Glutamatergic neuron (in vitro differentiated cells): ENCODE results near the gene ASCL5. TPM values are rescaled to one million over a fixed set of nuclear protein-coding genes. Genes with fewer than 3 reads are reported as not detected.

Experiments used
- DNase-seq: peaks from one replicate; pipeline ENCODE4 v3.0.0; 2022
- H3K27ac Mint-ChIP-seq: one replicate; pipeline ENCODE4 v1.8.0; 2020; ENCODE audit warnings: mild to moderate bottlenecking, mixed read lengths, inconsistent platforms; ENCODE audit not compliant: unreplicated experiment
- H3K27me3 Mint-ChIP-seq: one replicate; pipeline ENCODE4 v1.8.0; 2020; ENCODE audit warnings: mild to moderate bottlenecking, moderate library complexity, mixed read lengths, inconsistent platforms; ENCODE audit not compliant: unreplicated experiment
- H3K36me3 Mint-ChIP-seq: one replicate; pipeline ENCODE4 v1.8.0; 2020; ENCODE audit warnings: mild to moderate bottlenecking, mixed read lengths, inconsistent platforms; ENCODE audit not compliant: unreplicated experiment
- H3K4me1 Mint-ChIP-seq: one replicate; pipeline ENCODE4 v1.8.0; 2020; ENCODE audit warnings: mild to moderate bottlenecking, low read depth, mixed read lengths, inconsistent platforms; ENCODE audit not compliant: unreplicated experiment
- H3K4me3 Mint-ChIP-seq: one replicate; pipeline ENCODE4 v1.8.0; 2020; ENCODE audit warnings: mild to moderate bottlenecking, mixed read lengths, inconsistent platforms; ENCODE audit not compliant: unreplicated experiment
- H3K9me3 Mint-ChIP-seq: one replicate; pipeline ENCODE4 v1.8.0; 2020; ENCODE audit warnings: mild to moderate bottlenecking, moderate library complexity, mixed read lengths, inconsistent platforms; ENCODE audit not compliant: unreplicated experiment
- total RNA-seq: library from RNA; stranded (reverse); fragmentation: NEBNext Ultra II Directional; extraction: Animal tissue kit (Norgen Biotek cat#: 25700); gene quantifications from one replicate; pipeline ENCODE4 v1.2.1, GENCODE V29; 2021; ENCODE audit not compliant: unreplicated experiment
- TF ChIP-seq, protein P1 (sequence below): fragments of 200-600 bp; sonication (generic); IDR thresholded peaks from one replicate; pipeline ENCODE4 v1.5.0; 2021; ENCODE audit not compliant: partially characterized antibody, unreplicated experiment

The ASCL5 gene
- total RNA-seq, 1 donor from 2014 or later = not detected

DNA sequence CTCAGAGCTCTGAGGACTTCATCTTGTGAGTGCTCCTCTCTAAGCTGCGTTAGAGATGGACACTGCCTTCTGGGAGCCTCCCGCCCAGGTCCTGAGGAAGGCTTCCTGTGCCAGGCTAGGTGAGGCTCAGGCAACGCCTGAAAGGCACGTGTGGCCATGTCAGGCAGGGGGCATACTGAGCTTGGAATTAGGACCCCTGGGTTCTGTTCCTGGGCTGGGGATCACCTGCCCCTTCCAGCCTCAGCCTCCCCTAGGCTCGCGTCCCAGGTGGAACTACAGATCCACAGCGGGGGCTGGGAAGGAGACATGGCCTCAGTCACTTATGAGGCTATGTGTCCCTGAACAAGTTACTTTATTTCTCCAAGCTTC, 10.0 kb upstream of the ASCL5 start:
- H3K9me3 Mint-ChIP-seq = peaks cover 3% of the 10 kb centered on the region
- no peak overlapping the region for H3K27ac Mint-ChIP-seq
- H3K36me3 Mint-ChIP-seq = peaks cover 16% of the 10 kb centered on the region
- peaks cover 5% of the 10 kb centered on the region for H3K27me3 Mint-ChIP-seq
- TF ChIP-seq, protein P1, sequence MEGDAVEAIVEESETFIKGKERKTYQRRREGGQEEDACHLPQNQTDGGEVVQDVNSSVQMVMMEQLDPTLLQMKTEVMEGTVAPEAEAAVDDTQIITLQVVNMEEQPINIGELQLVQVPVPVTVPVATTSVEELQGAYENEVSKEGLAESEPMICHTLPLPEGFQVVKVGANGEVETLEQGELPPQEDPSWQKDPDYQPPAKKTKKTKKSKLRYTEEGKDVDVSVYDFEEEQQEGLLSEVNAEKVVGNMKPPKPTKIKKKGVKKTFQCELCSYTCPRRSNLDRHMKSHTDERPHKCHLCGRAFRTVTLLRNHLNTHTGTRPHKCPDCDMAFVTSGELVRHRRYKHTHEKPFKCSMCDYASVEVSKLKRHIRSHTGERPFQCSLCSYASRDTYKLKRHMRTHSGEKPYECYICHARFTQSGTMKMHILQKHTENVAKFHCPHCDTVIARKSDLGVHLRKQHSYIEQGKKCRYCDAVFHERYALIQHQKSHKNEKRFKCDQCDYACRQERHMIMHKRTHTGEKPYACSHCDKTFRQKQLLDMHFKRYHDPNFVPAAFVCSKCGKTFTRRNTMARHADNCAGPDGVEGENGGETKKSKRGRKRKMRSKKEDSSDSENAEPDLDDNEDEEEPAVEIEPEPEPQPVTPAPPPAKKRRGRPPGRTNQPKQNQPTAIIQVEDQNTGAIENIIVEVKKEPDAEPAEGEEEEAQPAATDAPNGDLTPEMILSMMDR = no peak
- peaks cover 35% of the 10 kb centered on the region for H3K4me1 Mint-ChIP-seq
- DNase-seq = no peak
- H3K4me3 Mint-ChIP-seq = peak overlapping the region; percentile 38

DNA sequence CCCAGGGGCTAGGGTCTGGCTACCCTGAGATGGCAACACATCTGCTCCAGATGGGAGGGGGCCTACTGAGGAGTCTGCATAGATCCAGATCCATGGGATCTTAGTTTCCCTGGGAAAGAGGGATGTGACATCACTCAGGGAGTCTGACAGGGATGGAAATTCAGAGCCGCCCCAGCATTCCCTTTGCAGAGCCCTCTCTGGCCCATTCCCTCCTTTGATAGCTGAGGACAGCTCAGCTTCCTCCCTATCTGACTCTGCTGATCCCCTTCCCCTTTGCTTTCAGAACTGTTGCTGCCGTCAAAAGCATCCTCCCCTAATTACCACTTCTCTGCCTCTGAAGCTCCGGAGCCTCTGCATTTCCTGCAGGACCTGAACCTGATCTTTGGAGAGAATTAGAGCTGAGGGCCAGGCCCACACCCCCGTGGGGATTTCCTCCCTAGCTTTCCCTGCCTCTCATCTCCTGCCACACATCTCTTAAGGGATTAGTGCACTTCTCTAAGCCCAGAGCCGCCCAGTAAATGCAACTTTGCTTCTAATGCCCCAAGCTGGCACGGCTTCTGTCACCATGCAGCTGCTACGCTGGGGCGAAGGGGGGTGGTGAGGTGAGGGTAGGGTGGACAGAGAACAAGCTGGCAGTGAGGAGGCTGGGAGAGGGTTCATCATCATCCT, 9.5 kb upstream of the ASCL5 start:
- peaks cover 16% of the 10 kb centered on the region for H3K36me3 Mint-ChIP-seq
- H3K27me3 Mint-ChIP-seq = peaks cover 5% of the 10 kb centered on the region
- peak overlapping the region; percentile 38 for H3K4me3 Mint-ChIP-seq
- DNase-seq = no peak
- peak overlapping the region; percentile 68 for H3K27ac Mint-ChIP-seq
- H3K9me3 Mint-ChIP-seq = peaks cover 6% of the 10 kb centered on the region
- peaks cover 35% of the 10 kb centered on the region for H3K4me1 Mint-ChIP-seq
- TF ChIP-seq, protein P1 = no peak

DNA sequence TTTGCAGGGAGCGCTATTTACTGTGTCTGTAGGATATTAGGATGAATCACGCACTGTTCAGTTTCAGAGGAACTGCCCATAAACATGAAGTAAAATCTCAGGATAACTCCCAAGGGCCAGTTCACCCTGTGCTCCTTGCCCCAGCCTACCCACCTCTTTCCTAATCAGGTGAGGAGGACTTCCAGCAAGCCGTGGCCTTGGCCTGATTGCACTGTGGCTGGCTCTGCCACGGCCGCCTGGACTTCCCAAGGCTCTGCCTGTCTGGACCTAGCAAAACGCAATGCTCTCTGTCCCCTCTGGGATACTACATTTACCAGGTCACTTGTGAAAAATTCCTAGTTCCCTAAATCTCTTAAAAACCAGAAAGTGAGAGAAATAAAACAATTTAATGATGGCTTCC, 7.4 kb upstream of the ASCL5 start:
- TF ChIP-seq, protein P1 = no peak
- Mint-ChIP-seq H3K4me1 (peaks cover 26% of the 10 kb centered on the region), H3K36me3 (peaks cover 20% of the 10 kb centered on the region), H3K4me3 (no peak overlapping the region), H3K27ac (no peak overlapping the region), H3K9me3 (peaks cover 6% of the 10 kb centered on the region), H3K27me3 (peaks cover 5% of the 10 kb centered on the region)
- no peak for DNase-seq

DNA sequence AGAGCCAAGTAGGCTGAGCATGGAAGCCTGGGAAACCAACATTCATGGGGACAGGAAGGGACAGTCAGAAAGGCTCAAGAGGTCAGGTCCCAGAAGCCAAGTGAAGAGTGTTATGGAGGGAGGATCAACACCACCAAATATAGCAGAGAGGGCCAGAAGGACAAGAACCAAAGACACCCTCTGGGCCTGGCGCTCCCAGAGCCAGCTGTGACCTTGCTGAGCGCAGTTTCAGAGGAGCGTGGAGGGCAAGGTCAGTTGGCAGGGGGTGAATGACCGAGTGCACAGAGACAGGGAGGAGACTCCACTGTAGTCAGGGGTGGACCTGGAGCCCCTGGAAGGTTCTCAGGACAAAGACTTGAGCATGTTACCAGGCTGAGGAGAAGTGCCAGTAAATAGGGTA, 4.4 kb upstream of the ASCL5 start:
- peaks cover 20% of the 10 kb centered on the region for H3K36me3 Mint-ChIP-seq
- H3K27me3 Mint-ChIP-seq = peaks cover 2% of the 10 kb centered on the region
- no peak for DNase-seq
- TF ChIP-seq, protein P1 = no peak
- H3K4me3 Mint-ChIP-seq = no peak overlapping the region
- H3K4me1 Mint-ChIP-seq = peaks cover 11% of the 10 kb centered on the region
- no peak overlapping the region for H3K27ac Mint-ChIP-seq
- H3K9me3 Mint-ChIP-seq = peaks cover 7% of the 10 kb centered on the region

DNA sequence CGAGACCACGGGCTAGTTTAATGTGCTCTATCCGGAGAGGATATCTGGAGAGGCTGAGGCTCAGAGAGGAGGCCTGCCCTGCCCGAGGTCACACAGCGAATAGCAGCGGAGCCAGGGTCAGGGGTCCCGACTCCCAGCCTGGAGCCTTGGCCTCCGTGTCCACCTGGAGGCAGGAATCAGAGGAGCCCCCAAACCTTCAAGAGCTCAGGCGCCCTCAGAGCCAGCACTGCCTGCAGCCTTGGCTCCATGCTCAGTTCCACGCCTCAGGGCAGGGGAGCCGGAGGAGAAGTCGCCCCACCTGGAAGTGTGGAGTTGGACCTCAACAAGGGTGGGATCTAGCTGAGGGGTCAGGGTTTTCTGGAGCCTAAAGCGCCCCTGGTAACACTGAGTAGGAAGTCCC, 2.0 kb upstream of the ASCL5 start:
- H3K27me3 Mint-ChIP-seq = peaks cover 6% of the 10 kb centered on the region
- no peak overlapping the region for H3K4me3 Mint-ChIP-seq
- peaks cover 4% of the 10 kb centered on the region for H3K9me3 Mint-ChIP-seq
- no peaks in the 10 kb centered on the region for H3K4me1 Mint-ChIP-seq
- H3K27ac Mint-ChIP-seq = no peak overlapping the region
- TF ChIP-seq, protein P1 = no peak
- DNase-seq = no peak
- peaks cover 9% of the 10 kb centered on the region for H3K36me3 Mint-ChIP-seq
